ENCODE data around the gene RUNDC3A. TPM values are rescaled to one million over a fixed set of nuclear protein-coding genes. Genes with fewer than 3 reads are reported as not detected.
A peak's percentile ranks its signal among the peaks of the same experiment; 100 is the strongest.

The RUNDC3A gene
- total RNA-seq, 2 experiments from 2014 or later, result not detected

- H3K4me1 Mint-ChIP-seq (ENCODE audit: low read depth), result peaks cover 26% of the 10 kb centered on the region
- peak overlapping the region; percentile 43 for H3K4me3 ChIP-seq (ENCODE audit: low read length)
- H3K27me3 ChIP-seq (ENCODE audit: control insufficient read depth in 1 of 2, insufficient read depth in 2 of 2, low read length in 2 of 2), result peaks cover 28 to 30% of the 10 kb centered on the region in 2 experiments
- no peak overlapping the region for H3K27ac ChIP-seq (ENCODE audit: low read depth in 1 of 2, low read length in 2 of 2)
- H3K36me3 Mint-ChIP-seq (ENCODE audit: low read depth), result peaks cover 10% of the 10 kb centered on the region
- H3K27me3 Mint-ChIP-seq, result peaks cover 60% of the 10 kb centered on the region
- ChIA-PET POLR2A (interaction anchor here (1.4 to 2.2 kb wide), 2 partner anchors 13 to 93 kb away, joined by 5 to 9 read pairs; no protein-coding TSS in a partner anchor), CTCF (interaction anchor here (0.9 kb wide), 1 partner anchor 104 kb away, joined by 4 read pairs; no protein-coding TSS in a partner anchor)
- H3K36me3 ChIP-seq (ENCODE audit: insufficient read depth, low read length), result peaks cover 2% of the 10 kb centered on the region
- no peak for TF ChIP-seq CTCF (IDR thresholded peaks at IDR 0.05)
- peak overlapping the region; percentile 60 for H3K4me3 Mint-ChIP-seq
- H3K9me3 Mint-ChIP-seq, result no peaks in the 10 kb centered on the region
- ATAC-seq (ENCODE audit: poor library complexity) (no peak), DNase-seq (no peak)
- peaks cover 0 to 8% of the 10 kb centered on the region in 2 experiments for H3K9me3 ChIP-seq (ENCODE audit: control insufficient read depth in 1 of 2, insufficient read depth in 1 of 2, low read length in 2 of 2)
- no peak overlapping the region for H3K27ac Mint-ChIP-seq
- intact Hi-C loops (cut with DNase I, micrococcal nuclease), result no loop called here
- peaks cover 23% of the 10 kb centered on the region for H3K4me1 ChIP-seq (ENCODE audit: insufficient read depth, low read length)
Measured at GRCh38 chr17:44314524-44314868, 6.1 kb downstream of the RUNDC3A start.

DNA sequence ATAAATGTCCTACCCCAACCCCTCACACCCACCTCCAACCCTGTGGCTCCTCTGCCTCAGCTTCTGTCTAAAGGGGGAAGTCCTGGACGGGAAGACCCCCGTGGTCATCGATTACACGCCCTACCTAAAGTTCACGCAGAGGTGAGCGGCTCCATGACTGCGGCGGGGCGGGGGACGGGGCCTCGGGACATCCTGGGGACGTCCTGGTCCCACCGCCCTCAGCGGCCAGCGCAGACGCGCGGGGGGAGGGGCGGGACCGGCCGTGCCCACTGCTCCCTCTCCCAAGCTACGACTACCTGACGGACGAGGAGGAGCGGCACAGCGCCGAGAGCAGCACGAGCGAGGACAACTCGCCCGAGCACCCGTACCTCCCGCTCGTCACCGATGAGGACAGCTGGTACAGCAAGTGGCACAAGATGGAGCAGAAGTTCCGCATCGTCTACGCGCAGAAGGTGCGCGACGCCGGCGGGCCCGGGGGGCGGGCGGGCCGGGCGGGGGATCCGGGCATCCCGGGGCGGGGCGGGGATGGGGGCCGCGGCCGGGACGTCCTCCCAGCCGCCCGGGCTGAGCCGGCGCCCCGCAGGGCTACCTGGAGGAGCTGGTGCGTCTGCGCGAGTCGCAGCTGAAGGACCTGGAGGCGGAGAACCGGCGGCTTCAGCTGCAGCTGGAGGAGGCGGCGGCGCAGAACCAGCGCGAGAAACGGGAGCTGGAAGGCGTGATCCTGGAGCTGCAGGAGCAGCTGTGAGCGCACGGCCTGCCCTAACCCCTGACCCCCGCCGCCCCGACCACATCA lies 6.7 kb downstream of the RUNDC3A start:
- ChIA-PET POLR2A (interaction anchor here (0.9 to 3.8 kb wide), 4 partner anchors 12 to 129 kb away, joined by 3 to 29 read pairs (median 7); partner anchors contain the start of genes TMUB2 and UBTF), CTCF (interaction anchor here (0.9 kb wide), 1 partner anchor 105 kb away, joined by 4 read pairs; no protein-coding TSS in a partner anchor)
- Mint-ChIP-seq H3K36me3 (ENCODE audit: low read depth) (peaks cover 12% of the 10 kb centered on the region), H3K9me3 (no peaks in the 10 kb centered on the region), H3K4me1 (ENCODE audit: low read depth) (peaks cover 21% of the 10 kb centered on the region), H3K27me3 (peaks cover 55% of the 10 kb centered on the region), H3K27ac (no peak overlapping the region), H3K4me3 (no peak overlapping the region)
- Histone ChIP-seq H3K36me3 (ENCODE audit: insufficient read depth, low read length) (peaks cover 8% of the 10 kb centered on the region), H3K4me3 (ENCODE audit: low read length) (peak overlapping the region; percentile 43), H3K27ac (ENCODE audit: low read depth in 1 of 2, low read length in 2 of 2) (no peak overlapping the region), H3K9me3 (ENCODE audit: control insufficient read depth in 1 of 2, insufficient read depth in 1 of 2, low read length in 2 of 2) (peaks cover 0 to 8% of the 10 kb centered on the region in 2 experiments), H3K4me1 (ENCODE audit: insufficient read depth, low read length) (peaks cover 20% of the 10 kb centered on the region), H3K27me3 (ENCODE audit: control insufficient read depth in 1 of 2, insufficient read depth in 2 of 2, low read length in 2 of 2) (peaks cover 28 to 30% of the 10 kb centered on the region in 2 experiments)
- ATAC-seq (ENCODE audit: poor library complexity), result peak; percentile 70
- DNase-seq, result peak in 5 of 14 experiments; percentile 28 to 62 (median 38)
- intact Hi-C loops (cut with DNase I, micrococcal nuclease), result no loop called here
- TF ChIP-seq CTCF (IDR thresholded peaks at IDR 0.05), result no peak

DNA sequence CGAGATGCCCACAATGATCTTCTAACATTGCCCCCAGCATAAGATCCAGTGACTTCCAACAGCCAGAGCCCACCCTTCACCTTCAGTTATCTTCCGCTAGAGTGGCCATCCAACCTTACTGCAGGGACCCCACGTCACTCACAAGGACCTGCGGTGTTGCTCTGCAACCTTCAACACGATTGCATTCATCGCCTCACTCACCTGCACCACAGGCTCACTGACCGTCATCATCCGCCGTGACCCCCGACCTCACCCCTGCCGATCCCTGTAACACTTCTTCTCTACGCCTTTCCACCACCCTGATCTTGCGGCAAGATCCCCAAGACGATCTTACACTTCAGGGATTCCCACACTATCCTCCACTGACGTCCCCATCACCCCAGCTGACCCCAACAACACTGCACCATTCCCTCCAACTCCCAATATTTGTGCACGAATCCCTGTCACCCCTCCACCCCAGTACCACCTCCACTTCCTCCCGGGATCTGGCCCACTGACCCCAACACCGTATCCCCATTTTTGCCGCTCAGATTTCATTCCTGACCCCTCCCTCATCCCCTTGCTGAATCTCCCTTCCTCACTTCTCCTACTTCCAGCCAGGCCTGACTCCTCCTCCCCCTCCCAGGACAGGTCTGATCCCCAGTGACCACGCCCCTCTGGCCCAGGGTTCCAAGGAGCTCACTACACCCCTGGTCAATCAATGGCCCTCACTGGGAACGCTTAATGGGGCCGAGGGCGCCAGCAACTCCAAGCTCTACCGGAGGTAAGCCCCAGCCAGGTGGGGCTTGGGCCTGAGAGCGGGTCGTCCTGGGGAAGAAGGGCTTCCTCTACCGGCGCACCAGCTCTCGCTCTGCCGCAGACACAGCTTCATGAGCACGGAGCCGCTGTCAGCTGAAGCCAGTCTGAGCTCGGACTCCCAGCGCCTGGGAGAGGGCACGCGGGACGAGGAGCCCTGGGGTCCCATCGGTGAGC lies 7.6 kb downstream of the RUNDC3A start:
- DNase-seq, result peak in 1 of 14 experiments; percentile 27
- no peak for ATAC-seq (ENCODE audit: poor library complexity)
- Histone ChIP-seq H3K27me3 (ENCODE audit: control insufficient read depth in 1 of 2, insufficient read depth in 2 of 2, low read length in 2 of 2) (peaks cover 27 to 28% of the 10 kb centered on the region in 2 experiments), H3K36me3 (ENCODE audit: insufficient read depth, low read length) (peaks cover 17% of the 10 kb centered on the region), H3K4me1 (ENCODE audit: insufficient read depth, low read length) (peaks cover 20% of the 10 kb centered on the region), H3K4me3 (ENCODE audit: low read length) (peak overlapping the region; percentile 12), H3K9me3 (ENCODE audit: control insufficient read depth in 1 of 2, insufficient read depth in 1 of 2, low read length in 2 of 2) (peaks cover 0 to 8% of the 10 kb centered on the region in 2 experiments), H3K27ac (ENCODE audit: low read depth in 1 of 2, low read length in 2 of 2) (no peak overlapping the region)
- peaks cover 14% of the 10 kb centered on the region for H3K36me3 Mint-ChIP-seq (ENCODE audit: low read depth)
- no peak for TF ChIP-seq CTCF (IDR thresholded peaks at IDR 0.05)
- H3K4me3 Mint-ChIP-seq, result peak overlapping the region; percentile 68
- intact Hi-C loops (cut with DNase I, micrococcal nuclease), result no loop called here
- peaks cover 21% of the 10 kb centered on the region for H3K4me1 Mint-ChIP-seq (ENCODE audit: low read depth)
- H3K27me3 Mint-ChIP-seq, result peaks cover 51% of the 10 kb centered on the region
- POLR2A ChIA-PET, result interaction anchor here (0.9 to 3.8 kb wide), 8 partner anchors 11 to 130 kb away, joined by 3 to 29 read pairs (median 7); partner anchors contain the start of genes TMUB2 and UBTF
- no peaks in the 10 kb centered on the region for H3K9me3 Mint-ChIP-seq
- CTCF ChIA-PET, result interaction anchor here (1.0 kb wide), 1 partner anchor 16 kb away, joined by 3 read pairs; no protein-coding TSS in a partner anchor
- H3K27ac Mint-ChIP-seq, result no peak overlapping the region

Data from CD4-positive, alpha-beta T cell (primary cell).